ENCODE measurements around the gene ETV3L.

Gene ETV3L

DNA sequence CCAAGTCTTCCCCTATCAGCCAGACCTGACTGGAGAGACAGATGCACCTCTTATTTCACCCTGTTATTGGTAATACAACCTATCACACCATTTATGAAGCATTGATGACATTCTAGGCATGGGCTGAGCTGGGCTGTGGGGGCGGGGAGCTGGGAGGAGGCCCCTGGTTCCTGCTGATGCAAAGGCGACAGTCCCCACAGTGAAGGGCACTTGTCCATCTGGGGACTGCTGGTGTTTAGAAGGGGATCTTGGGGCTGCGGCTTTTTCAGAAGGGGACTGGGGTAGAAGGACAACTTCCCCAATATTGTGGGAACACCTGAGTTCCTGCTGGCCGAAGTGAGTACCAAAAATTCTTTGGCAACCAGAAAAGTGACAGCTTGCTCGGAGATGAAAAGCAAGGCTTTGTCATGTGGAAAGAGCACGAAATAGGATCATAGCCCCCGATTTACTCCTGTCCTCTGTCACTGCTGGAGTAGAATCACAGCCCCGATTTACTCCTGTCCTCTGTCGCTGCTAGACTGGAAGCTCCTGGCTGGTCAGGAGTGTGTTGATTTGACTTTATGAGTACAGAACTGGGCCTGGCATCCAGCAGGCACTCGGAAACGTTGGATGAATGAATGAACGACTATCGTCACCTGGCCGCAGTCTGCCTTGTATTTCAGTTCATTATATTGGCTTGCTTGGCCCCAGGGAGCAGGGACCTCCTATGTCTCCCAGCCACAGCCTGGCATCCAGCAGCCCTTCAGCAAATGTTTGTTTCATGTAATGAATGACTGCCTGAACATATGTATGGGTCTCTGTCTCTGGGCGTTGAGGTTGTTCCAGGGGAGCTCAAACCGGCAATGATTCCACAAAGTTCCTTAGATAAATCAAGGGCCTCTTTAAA lies 16.5 kb upstream of the ETV3L start:
- TF ChIP-seq CTCF (conservative IDR thresholded peaks at IDR 0.05): no peak
- H3K27ac ChIP-seq: no peak overlapping the region

GRCh38 chr1:157115429-157115838 lies 15.8 kb upstream of the ETV3L start:
- no peak overlapping the region for H3K27ac ChIP-seq
- no peak for TF ChIP-seq CTCF (conservative IDR thresholded peaks at IDR 0.05)

- H3K27ac ChIP-seq: no peak overlapping the region
- TF ChIP-seq CTCF (conservative IDR thresholded peaks at IDR 0.05): no peak
Observed at GRCh38 chr1:157114183-157115121, 14.8 kb upstream of the ETV3L start.

GRCh38 chr1:157113631-157114030 lies 14.0 kb upstream of the ETV3L start:
- H3K27ac ChIP-seq: no peak overlapping the region
- TF ChIP-seq CTCF (conservative IDR thresholded peaks at IDR 0.05): no peak

DNA sequence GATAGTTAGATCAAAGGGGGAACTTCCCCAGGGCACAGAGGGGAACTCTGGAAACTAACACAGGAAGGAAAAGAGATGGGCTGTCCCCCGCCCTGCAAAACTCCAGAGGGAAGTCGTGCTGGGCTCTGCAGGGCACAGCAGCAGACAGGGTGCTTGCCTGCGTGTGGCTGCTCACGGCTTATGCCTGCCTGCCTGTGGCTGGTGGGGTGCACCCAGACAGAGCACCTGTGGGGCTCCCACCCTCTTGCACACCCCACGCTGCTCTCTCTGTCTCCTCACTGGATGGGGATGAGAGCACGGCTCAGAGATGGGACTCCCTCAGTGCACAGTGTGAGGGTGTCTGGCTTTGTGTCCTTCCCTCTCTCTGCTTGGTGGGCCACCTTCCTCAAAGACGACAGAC lies 13.5 kb upstream of the ETV3L start:
- H3K27ac ChIP-seq: no peak overlapping the region
- TF ChIP-seq CTCF (conservative IDR thresholded peaks at IDR 0.05): no peak

DNA sequence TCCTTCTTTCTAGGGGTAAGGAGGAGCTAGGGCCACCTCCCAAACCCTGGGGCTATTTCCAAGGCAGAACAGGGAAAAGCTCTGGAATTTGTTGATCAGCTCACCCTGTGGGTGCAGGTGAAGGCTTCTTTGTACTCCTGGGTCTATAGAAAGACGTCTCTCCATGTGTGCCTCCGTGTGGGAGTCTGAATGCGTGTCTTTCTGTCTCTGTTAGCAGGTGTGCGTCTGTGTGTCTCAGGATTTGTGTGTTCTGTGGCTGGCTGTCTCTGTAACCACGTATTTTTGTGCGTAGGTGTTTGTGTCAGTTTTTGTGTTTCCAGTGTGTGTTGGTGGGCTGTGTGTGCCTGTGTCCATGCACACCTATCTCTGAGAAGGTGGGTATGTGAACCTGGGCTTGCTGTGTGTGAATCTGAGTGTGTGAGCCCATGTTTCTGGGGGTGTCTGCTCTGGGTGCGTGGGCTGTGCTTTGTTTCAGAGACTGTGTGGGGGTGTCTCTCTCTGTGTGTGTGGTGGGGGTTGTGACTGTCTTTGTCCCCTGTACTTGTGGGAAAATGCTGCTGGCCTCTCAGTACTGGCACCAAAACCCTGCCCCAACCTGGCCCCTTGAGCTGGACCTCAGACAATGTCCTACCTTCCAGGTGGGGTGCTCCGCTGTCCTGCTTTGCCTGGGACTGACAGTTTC lies 12.7 kb upstream of the ETV3L start:
- TF ChIP-seq CTCF (conservative IDR thresholded peaks at IDR 0.05): no peak
- no peak overlapping the region for H3K27ac ChIP-seq

All from VCaP (cell line).